ENCODE data around the gene NLRC5.
"Not testable (repeated sequence)": the region's sequence is repeated elsewhere in the genome, so short reads cannot be mapped to it uniquely, and the experiment has no call there.

The NLRC5 gene

GRCh38 chr16:57102888-57103851 lies 113.8 kb downstream of the NLRC5 start:
- DNase-seq (ENCODE audit: low read depth), result no peak
- no peak overlapping the region for H3K4me3 ChIP-seq (ENCODE audit: low read depth, low read length)
- no peak for TF ChIP-seq CTCF (IDR thresholded peaks at IDR 0.05; ENCODE audit: control insufficient read depth, extremely low read depth, insufficient read depth)

DNA sequence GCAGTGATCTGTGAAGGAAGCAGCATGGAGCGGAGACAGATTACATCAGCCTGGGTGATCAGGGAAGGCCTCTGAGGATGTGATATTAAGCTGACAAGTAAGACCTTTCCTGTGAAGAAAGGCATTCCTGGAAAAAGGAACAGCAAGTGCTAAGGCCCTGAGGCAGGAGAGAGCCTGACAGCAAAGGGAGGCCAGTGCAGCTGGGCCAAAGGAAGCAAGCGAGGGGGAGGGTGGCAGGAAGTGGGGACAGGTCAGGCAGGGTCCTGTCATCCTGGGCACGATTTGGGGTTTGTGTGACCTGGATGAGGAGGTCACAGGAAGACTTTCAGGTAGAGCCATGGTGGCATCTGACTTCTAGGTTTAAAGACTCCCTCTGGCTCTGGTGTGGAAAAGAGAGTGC lies 115.3 kb downstream of the NLRC5 start:
- no peak overlapping the region for H3K4me3 ChIP-seq (ENCODE audit: low read depth, low read length)
- no peak for DNase-seq (ENCODE audit: low read depth)
- no peak for TF ChIP-seq CTCF (IDR thresholded peaks at IDR 0.05; ENCODE audit: control insufficient read depth, extremely low read depth, insufficient read depth)

DNA sequence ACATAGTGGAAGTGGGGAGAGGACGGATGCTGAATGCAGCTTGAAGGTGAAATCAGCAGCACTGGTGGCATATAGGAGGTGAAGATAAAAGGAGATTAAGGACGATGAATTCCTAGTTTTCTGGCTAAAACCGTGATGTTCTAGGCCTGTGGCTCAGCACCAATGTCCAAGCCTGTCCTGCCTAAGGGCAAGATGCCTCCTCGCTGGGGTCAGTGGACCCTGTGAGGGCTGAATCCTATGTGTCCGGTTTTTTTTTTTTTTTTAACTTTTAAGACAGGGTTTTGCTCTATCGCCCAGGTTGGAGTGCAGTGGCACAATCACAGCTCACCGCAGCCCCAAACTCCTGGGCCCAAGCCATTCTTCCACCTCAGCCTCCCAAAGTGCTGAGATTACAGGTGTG lies 115.8 kb downstream of the NLRC5 start:
- H3K4me3 ChIP-seq (ENCODE audit: low read depth, low read length), result no peak overlapping the region
- DNase-seq (ENCODE audit: low read depth), result no peak
- no peak for TF ChIP-seq CTCF (IDR thresholded peaks at IDR 0.05; ENCODE audit: control insufficient read depth, extremely low read depth, insufficient read depth)

DNA sequence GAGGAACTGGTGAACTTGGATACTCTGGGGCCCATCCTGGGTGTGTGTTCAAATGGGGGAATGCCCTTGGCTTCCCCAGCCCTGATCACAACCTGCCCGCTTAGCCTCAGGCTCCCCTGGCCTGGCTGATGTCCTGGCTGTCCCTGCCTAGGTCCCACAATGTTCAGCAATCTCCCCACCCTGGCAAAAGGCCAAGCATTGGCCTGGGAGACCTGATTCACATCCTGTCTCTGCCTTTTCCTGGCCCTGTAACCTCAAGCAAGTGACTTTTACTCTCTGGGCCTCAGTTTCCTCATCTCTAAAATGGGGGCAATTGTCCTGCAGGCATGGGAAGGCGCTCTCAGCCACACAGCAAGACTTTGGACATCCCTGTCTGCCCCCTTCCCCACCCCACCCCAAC lies 117.4 kb downstream of the NLRC5 start:
- H3K4me3 ChIP-seq (ENCODE audit: low read depth, low read length), result no peak overlapping the region
- DNase-seq (ENCODE audit: low read depth), result no peak
- TF ChIP-seq CTCF (IDR thresholded peaks at IDR 0.05; ENCODE audit: control insufficient read depth, extremely low read depth, insufficient read depth), result no peak

DNA sequence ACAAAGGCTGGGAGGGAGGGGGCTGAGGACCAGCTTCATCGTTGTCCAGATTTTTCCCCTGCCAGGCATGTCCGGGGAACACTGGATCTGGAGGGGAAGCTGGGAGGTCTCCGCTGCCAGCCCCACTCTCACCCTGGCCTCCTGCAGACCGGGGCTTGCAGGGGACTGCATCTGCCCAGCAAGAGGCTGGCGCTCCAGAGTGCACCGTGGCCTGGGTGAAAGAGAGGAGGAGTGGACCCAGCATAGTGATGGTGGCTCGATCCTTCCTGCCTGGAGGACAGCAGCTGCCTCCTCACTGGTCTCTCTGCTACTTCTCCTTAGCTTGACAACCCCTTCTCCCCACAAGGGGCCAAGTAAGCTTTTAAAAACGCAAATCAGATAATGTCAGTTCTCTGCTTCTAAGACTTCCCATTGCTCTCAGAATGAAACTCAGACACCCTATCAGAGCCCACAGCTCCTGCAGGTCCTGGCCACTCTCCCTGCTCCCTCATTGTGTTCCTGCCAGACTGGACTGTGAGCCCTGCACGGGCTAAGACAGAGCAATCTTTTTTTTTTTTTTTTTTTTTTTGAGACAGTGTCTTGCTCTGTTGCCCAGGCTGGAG lies 118.1 kb downstream of the NLRC5 start:
- no peak for TF ChIP-seq CTCF (IDR thresholded peaks at IDR 0.05; ENCODE audit: control insufficient read depth, extremely low read depth, insufficient read depth)
- H3K4me3 ChIP-seq (ENCODE audit: low read depth, low read length), result no peak overlapping the region
- no peak for DNase-seq (ENCODE audit: low read depth)

GRCh38 chr16:57108432-57108831 lies 119.1 kb downstream of the NLRC5 start:
- no peak for DNase-seq (ENCODE audit: low read depth)

DNA sequence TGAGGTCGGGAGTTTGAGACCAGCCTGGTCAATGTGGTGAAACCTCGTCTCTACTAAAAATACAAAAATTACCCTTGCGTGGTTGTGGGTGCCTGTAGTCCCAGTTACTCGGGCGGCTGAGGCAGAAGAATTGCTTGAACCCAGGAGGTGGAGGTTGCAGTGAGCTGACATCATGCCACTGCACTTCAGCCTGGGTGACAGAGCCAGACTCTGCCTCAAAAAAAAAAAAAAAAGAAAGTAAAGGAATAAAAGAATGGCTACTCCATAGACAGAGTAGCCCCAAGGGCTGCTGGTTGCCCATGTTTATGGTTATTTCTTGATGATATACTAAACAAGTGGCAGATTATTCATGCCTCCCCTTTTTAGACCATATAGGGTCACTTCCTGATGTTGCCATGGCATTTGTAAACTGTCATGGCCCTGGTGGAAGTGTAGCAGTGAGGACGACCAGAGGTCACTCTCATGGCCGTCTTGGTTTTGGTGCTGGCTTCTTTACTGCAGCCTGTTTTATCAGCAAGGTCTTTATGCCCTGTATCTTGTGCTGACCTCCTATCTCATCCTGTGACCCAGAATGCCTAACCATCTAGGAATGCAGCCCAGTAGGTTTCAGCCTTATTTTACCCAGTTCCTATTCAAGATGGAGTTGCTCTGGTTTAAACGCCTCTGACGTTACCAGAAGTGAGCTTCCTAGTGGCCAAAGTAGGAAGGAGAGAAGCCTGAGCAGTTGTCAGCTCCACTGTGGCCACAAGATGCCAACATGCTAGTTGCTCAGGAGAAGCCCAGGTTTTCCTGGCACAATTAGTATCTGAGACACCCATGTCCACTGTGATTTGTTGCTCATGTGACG lies 120.1 kb downstream of the NLRC5 start:
- H3K4me3 ChIP-seq (ENCODE audit: low read depth, low read length); DNase-seq (ENCODE audit: low read depth): not testable (repeated sequence)

More at GRCh38 chr16:57108432-57108831, 119.1 kb downstream of the NLRC5 start:
- H3K4me3 ChIP-seq (ENCODE audit: low read depth, low read length), result no peak overlapping the region
- TF ChIP-seq CTCF (IDR thresholded peaks at IDR 0.05; ENCODE audit: control insufficient read depth, extremely low read depth, insufficient read depth), result no peak
